Cardiac septum (tissue), 1 donor: Measurements from ENCODE around the gene CELF4. TPM values are rescaled to one million over a fixed set of nuclear protein-coding genes. Genes with fewer than 3 reads are reported as not detected.

Experiments used
- DNase-seq: peaks from one replicate; pipeline ENCODE4 v3.0.0-alpha.2; 2020; ENCODE audit warnings: low spot score
- intact Hi-C: fragments of 100-400 bp; cut with DNase I; formaldehyde crosslinking; loops from one replicate; pipeline ENCODE4 v1.14.0; 2022
- total RNA-seq: library from RNA; stranded (reverse); fragmentation: NEBNext Ultra II Directional; extraction: Animal tissue kit (Norgen Biotek cat#: 25700); gene quantifications from one replicate; pipeline ENCODE4 v1.2.1, GENCODE V29; 2021
- donor health status: DM: no; HTN: no; CAD: no.

Gene CELF4
- total RNA-seq, 1 donor from 2014 or later: 0.24 TPM

DNA sequence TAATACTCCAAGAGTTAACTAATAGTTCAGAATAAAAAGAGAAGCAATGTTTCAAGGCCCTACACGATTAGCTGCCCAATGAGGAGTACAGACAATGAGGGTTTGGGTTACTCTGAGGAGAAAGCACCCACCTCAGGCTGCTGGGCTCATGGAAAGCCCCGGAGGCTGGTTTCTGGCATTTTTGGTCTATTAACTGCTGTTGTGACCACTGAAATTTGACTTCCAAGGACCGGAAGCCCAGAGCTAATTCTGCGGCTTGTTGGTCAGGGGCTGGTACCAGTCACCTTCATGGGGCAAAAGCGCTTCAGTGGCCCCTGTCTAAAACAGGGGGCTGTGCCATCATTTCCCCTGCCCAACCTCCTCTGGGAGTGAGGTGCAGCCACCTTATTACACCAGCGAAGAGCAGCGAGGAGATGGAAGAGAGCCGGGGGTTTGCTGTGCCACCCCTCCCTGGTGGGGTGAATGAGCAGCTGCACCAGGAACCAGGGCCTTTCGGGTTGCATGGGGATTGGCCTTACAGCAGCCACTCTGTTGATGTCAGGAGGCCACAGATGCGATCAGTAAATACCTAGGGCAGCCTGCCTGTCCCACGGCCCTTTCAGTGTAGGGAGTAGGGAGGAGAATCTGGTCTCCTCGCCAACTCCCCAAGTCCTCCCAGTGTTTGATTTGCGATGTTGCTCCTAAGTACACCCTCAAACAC, 131.3 kb downstream of the CELF4 start:
- no peak for DNase-seq
- intact Hi-C loops: no loop called here

DNA sequence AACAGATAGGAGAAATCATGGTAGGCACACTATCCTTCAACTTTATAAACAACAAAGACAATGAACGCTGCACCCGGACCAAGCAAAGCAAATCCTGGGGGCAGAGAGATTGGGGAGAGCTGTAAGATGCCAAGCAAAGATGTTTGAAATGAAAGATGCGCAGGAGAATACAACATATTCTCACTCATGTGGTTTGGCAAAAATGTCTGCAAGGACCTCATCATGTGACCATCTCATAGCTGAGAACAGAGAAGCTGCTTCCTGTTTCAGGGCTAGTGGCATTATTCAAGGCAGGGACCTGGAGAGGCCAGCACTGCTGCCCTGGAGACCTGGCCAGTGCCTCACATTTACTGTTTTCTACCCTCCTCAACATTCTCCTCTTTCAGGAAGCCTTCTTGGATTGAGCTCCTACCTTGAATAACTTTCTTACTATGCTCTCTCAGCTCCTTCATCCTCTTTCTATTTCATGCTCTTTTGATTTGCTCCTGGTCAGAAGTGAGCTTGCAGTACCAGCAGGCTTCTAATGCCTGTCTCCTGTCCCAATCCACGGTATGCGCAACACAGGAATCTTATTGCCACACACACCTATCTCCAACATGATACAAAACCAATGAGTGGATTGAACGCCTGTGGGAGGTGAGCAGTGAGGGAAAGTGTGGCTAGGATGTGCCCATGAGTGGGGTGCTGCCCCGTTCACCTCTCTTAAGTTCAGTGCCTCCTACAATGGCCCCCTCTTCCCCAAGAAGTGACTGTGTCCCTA, 133.0 kb downstream of the CELF4 start:
- no peak for DNase-seq
- intact Hi-C loops: no loop called here

GRCh38 chr18:37430357-37431076, 135.1 kb downstream of the CELF4 start:
- intact Hi-C loops: no loop called here
- no peak for DNase-seq

GRCh38 chr18:37429791-37430190, 135.8 kb downstream of the CELF4 start:
- DNase-seq: no peak
- intact Hi-C loops: no loop called here

DNA sequence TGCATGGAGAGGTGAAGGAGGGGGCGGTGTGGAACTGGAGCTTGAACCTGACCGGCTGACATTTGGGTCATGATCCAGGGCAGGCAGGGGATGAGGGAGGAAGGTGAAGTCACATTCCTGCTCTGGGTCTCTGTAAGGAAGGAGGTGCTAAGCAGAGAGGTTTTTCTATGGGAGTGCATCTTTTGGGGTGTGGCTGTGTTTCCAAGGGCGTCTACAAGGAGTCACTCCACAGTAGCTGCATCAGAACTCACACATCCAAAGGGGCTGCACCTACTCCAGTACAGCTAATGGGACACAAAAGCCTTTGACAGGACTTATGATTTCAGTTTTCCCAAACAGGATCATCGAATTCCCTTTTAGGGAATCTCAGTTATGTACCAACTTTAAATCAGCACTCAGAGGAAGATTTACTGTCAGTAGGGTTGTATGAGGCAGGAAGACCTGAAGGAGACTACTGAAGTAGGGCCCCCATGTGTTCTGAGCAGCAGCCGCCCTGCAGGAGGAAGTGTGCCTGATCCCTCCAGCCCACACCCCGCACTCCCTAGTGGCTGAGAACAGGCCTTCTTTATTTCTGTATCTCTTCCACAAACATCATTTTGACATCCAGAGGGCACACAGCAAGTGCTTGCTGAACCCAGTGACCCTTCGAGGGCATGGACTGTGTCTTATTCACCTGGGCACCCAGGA, 137.2 kb downstream of the CELF4 start:
- intact Hi-C loops: no loop called here
- no peak for DNase-seq

DNA sequence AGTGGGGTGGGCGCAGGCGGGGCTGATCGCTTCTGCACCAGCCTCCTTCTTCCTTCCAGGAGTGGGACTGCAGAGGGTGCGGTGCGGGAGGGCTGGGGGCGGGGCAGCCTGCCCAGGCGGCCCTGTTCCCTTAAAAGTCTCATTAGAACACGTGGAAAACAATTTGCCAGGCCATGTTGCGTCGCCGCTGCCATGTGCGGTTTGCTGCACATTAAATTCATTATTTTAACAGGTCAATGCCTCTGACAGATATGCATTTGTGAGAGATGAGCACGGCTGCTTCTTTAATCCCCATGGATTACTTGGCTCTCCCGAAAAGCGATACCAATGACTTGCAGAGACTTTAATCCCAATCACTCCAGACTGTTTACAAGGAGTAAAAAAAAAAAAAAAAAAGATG, 139.0 kb downstream of the CELF4 start:
- DNase-seq: no peak
- intact Hi-C loops: no loop called here

DNA sequence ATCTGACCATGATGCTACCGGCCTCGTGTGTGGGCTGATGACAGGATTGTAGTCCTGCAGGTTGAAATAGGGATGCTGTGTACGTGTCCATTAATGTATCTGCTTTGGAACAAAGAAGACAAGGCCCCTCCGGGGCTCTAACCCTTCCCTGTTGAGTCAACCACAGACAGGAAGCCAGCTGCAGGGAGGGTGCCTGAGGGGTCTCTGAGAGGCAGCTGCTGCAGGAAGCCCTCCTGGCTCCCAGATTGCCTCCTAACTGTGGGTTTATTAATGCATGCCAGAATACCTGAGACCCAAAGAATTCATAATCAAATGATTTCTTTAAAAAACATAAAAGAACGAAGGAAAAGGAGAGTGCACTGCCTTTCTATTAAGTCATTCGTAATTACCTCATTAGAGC, 140.4 kb downstream of the CELF4 start:
- intact Hi-C loops: no loop called here

GRCh38 chr18:37424507-37424906, 141.1 kb downstream of the CELF4 start:
- intact Hi-C loops: no loop called here
- DNase-seq: no peak

More for the DNA sequence above, 140.4 kb downstream of the CELF4 start:
- no peak for DNase-seq

GRCh38 chr18:37422596-37422995, 143.0 kb downstream of the CELF4 start:
- DNase-seq: no peak
- intact Hi-C loops: no loop called here

GRCh38 chr18:37422116-37422515, 143.5 kb downstream of the CELF4 start:
- intact Hi-C loops: no loop called here

GRCh38 chr18:37421341-37422077, 144.1 kb downstream of the CELF4 start:
- intact Hi-C loops: no loop called here
- DNase-seq: no peak

More at GRCh38 chr18:37422116-37422515, 143.5 kb downstream of the CELF4 start:
- DNase-seq: no peak

- intact Hi-C loops: no loop called here
- no peak for DNase-seq
Measured at GRCh38 chr18:37420315-37420880, 145.2 kb downstream of the CELF4 start.

DNA sequence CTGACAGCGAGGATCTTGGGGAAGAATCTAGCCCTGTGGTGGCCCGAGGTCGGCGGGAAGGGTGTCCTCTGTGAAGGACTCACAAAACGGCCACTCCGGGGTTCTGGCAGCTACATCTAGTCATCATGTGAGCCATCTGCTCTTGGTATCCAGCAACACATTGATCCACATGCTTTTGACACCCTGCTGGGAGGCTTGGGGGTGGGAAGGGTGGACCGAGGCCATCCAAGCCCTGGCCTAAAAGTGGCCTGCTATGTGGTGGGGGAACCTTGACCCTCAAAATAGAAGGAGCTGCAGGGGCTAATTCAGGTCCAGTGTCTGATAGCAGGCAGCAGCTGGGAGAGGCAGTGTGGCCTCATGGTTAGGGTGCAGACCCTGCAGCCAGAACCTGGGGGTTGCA, 145.7 kb downstream of the CELF4 start:
- intact Hi-C loops: no loop called here
- DNase-seq: no peak

DNA sequence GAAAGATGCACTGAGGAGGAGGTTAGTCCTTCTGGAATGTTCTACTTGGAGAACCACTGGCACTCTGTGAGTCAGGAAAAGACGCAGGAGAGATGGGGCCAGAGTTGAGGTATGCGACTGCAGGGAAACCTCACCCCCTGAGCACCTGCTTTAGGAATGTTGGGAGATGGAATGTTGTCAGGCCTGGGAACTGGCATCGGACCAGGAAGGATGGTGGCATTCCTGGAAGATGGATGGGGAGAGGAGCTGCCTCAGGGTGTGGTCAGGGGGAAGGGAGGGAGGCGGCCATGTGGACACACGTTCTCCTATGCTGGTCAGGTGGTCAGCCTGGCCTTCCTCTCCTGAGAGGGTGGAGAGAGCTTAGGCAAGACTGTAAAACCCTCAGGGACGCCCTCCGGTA, 146.3 kb downstream of the CELF4 start:
- no peak for DNase-seq
- intact Hi-C loops: no loop called here

- no peak for DNase-seq
- intact Hi-C loops: no loop called here
Measured at GRCh38 chr18:37414816-37415215, 150.8 kb downstream of the CELF4 start.

DNA sequence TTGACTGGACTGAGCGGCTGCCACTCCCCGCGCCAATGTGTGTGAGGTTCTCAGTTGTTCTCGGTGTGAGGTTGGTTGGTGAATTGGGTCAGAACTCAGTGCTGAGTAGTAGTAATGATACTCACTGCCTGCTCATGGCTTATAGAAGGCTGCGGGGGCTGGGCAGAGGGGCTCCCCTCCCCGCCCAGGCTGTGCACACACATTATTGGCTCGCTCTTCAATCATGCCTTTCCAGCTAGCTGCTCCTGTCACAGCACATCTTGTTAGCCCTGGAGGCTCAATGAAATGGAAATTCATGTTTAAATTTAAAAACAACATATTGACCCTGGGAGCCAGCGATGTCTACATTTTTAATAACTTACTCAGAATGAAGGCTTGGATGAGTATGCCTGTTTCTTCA, 152.8 kb downstream of the CELF4 start:
- intact Hi-C loops: no loop called here
- DNase-seq: no peak

- intact Hi-C loops: no loop called here
- DNase-seq: no peak
Measured at GRCh38 chr18:37412333-37412732, 153.3 kb downstream of the CELF4 start.

- no peak for DNase-seq
- intact Hi-C loops: no loop called here
Measured at GRCh38 chr18:37409878-37410277, 155.7 kb downstream of the CELF4 start.

DNA sequence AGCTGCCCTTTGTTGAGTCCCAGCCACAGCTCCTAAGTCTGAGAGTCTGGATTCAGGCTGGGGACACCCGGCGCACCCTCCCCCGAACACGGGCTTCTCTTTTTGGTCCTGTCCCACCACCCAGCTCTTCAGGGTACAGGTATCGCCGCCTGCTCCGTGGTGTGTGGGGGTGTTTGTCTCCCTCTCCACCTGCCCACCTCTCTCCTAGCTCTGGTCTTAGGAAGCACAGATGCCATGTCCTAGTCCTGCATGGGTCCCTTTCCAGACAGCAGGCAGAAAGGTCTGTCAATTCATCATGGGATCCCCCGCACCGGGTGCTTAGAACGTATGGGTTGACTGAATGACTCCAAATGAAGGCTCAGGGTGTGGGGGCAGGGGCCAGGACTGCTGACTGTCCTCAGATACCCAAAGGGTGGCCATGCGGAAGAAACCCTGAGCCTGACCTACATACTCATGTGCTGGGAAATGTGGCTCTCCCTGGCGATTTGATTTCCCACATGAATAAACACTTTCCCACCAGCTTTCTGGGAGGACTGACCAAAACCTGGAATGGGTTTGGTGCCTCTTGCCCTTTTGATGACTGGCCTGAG, 156.8 kb downstream of the CELF4 start:
- intact Hi-C loops: no loop called here
- DNase-seq: no peak
